RPMI7951 (cell line): Measurements from ENCODE around the gene VPS72. TPM values are rescaled to one million over a fixed set of nuclear protein-coding genes. Genes with fewer than 3 reads are reported as not detected.

Experiments
- DNase-seq: peaks from one replicate; pipeline ENCODE4 v3.0.0-alpha.2; 2012; ENCODE audit warnings: low read depth
- total RNA-seq: library from RNA; depleted of rRNA; stranded (reverse); fragments of >200 nt; shearing (Covaris generic); gene quantifications from 2 replicates; pipeline ENCODE4 v1.2.3, GENCODE V29; 2014

The VPS72 gene
- total RNA-seq, 1 experiment from 2014 or later = 63.8 TPM

DNA sequence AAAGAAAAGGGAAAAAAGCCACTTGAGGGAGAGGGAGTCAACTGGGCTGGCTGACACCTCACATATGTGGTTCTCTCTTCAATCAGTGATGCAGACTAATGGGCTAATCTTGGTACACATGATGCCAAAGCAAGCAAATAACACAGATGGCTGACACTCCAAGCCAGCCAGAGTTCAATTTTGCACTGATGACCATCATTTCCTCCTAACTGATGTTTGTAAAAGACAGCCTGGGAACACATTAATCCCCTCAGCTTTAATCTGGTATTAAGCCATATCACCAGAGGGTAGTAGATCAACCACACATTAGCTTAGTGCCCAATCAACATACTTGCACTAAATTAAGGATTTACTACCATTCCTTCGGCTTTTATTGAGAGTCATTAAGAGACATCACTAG lies 2.8 kb downstream of the VPS72 start:
- no peak for DNase-seq

DNA sequence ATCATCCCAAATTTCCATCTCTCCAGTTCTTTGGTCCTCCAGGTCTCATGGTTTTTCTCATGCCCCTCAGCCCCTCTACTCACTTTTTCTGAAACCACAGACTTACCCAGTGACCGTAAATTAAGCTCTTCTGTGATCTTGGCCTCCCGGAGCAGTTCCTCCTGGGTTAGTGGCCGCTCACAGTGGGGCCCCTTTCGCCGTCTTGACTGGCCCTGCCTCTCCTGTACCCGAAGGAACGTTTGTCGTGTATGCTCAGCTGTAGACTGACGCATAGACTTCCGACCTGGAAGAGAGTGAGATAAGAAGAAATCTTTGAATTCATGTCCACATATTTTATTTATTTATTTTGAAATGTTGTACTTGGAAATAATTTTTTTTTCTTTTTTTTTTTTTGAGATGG lies 5.8 kb downstream of the VPS72 start:
- DNase-seq = no peak

DNA sequence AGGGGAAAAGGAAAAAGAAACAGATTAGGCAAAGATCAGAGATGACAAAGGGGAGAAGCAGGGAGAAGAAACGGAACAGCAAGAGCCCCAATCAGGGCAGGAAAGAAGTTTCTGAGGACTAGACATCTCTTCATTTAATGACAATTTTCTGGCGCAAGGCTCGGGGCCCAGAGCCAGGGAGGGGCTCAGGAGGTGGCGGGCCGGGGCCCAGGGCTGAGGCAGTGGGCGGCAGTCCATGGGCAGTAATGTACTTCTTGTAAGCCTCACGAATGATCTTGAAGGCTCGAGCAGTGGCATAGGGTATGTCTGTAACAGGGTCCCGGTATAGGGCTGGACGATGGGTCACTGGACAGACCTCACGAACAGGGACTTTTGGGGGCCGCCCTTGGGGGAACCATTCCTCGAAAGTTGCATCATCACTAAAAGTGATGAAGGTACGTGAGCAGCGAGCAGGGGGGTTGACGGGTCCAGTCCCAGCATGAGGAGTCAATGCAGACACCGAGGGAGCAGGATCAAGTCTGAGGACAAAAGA lies 13.4 kb downstream of the VPS72 start:
- no peak for DNase-seq

DNA sequence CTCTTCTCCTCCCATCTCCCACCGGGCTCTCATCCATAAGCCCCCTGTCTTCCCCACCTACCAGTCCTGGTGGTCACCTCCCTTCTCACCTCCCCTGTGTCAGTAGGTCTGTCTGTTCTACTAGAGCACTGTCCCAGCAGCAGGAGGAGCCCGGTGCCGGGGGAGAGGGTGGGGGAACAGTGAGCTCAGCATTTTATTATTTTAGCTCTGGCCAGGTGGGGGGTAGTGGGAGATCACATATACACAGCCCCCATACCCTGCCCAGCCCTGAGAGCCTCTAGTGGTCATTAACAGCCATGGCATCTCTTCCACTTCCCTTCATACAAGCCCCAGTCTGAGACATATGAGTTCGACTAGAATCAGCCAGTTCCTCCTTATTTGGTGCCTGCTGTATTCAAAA lies 14.1 kb downstream of the VPS72 start, which contains the start of gene TMOD4:
TMOD4 (minus strand) TSS at position 119 of the 400 bp plus-strand sequence. CDS start 1,106 bp downstream, outside the sequence.
- DNase-seq = no peak

DNA sequence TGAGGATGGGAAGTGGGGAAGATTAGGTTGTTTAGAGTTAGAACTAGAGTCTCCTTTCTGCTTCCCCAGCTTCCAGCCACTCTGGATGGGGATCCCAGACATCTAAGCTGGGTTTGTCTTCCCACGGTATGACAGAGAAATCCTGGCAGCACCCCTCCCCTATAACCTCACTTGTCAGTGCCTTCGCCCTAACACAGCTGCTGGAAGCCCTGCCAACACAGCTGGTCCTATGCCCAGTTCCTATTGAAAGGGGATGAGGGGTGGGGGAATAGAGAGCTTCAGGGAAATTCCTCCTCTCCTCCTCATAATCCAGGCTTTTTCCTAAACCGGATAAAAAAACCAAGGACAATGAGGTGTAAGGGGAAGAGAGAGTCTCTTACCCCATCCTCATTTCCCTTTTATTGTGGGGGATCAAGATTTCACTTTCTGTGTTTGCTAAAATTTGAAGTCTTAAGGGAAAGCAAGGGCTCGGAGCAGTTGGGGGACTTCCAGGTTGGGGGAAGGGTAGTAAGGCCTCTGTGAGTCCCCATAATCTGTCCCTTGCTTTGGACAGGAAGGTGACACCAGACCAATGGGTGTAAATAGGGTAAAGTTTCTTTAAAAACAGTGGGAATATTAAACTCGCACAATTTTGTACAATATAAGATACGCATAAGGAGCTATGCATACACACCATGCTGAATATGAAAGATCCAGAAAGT lies 14.8 kb downstream of the VPS72 start:
- no peak for DNase-seq

DNA sequence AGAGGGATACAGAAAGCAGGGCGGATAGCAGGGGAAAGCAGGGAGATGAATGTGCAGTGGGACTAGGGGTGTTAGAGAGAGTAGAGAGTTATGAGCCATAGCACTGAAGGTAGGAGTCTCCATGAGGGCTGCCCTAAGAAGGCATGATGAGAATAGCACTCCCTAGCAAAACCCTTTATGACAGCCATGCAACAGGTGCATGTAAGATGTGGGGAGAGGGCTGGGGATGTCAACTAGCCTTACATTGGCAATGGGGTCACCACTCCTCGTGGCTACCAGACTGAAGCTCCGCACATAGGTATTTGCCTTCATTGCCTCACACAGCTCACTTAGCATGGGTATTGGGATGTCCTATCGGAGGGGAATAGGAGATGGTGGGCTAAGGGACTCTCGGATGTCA lies 18.8 kb downstream of the VPS72 start:
- DNase-seq = no peak

- DNase-seq = no peak
Measured at GRCh38 chr1:151167116-151167515, 22.9 kb downstream of the VPS72 start.

DNA sequence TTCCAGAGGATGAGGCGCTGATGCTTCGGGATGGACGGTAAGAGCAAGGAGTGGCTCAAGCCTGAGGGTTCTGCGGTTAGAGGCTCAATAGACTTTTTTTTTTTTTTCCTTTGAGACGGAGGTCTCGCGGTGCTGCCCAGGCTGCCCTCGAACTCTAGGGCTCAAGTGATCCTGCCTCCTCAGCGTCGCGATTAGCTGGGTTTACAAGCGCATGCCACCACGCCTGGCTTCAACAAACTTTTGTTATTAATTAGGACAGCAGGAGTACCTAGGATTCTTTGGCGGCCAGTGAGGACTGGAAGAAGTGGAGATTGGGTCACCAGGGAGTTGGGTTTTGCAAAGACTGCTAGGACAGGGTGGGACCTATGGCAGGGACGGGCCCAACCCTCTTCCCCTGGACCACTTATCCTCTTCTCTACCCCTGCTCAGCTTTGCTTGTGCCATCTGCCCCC lies 23.5 kb downstream of the VPS72 start:
- DNase-seq = peak; percentile 72

DNA sequence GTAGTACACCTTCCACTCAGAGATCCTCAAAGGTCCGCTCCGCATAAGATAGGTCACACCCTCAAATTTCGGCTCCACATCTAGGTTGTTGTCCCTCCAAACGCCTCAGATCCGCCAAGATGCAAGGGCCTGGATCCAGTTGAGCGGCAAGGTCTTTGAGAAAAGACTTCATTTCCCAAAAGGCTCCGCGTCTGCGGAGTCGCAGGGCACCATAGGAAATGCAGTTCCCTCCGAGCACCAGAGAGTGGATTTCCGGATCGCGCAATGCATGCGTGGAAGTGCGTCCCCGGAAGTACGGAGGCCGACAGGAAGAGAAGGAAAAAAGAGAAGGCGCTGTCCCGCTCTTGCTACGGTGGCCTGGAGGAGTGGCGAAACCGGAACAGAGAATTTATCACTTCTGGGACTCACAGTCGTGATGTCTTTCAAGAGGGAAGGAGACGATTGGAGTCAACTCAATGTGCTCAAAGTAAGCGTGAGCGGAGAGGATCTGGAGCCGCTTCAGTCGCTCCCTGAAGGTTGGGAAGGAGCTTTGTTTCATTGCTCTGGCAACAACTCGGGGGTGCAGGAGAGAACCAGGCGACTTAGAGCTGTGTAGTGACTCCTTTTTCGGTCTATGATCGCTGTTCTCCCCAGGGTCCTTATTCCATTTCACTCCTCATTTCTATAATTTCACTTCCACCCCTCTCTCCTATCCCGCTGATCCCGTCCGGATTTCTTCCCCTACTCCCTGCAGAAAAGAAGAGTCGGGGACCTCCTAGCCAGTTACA lies 24.1 kb downstream of the VPS72 start, which contains the start of the genes LYSMD1 and SCNM1:
LYSMD1 (minus strand) TSS at position 165 of the 767 bp plus-strand sequence. CDS start 644 bp downstream, outside the sequence.
SCNM1 (plus strand) TSS at position 407 of the 767 bp plus-strand sequence; CDS start at position 416, 9 bp downstream.
- peak; percentile 99 for DNase-seq

DNA sequence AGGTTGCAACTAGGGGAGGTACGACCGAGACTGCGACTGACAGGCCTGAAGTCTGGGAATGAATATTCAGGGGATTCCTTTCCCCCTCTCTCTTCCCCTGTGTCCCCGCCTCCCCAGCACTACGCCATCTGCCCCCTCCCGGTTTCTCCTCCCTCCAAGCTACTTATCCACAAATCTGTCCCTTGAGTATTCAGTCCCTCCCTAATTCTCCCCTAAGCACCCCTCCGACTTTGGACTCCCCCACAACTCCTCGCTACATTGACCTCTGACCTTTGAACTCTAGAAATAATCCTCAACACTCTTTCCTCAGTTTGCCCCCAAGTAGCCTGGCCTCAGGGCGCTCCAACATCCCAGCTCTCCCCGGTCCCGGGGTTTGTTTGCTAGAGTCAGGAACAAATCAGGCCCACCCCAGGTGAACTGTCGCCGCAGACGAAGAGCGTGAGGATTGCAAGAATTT lies 24.7 kb downstream of the VPS72 start:
- peak; percentile 57 for DNase-seq

DNA sequence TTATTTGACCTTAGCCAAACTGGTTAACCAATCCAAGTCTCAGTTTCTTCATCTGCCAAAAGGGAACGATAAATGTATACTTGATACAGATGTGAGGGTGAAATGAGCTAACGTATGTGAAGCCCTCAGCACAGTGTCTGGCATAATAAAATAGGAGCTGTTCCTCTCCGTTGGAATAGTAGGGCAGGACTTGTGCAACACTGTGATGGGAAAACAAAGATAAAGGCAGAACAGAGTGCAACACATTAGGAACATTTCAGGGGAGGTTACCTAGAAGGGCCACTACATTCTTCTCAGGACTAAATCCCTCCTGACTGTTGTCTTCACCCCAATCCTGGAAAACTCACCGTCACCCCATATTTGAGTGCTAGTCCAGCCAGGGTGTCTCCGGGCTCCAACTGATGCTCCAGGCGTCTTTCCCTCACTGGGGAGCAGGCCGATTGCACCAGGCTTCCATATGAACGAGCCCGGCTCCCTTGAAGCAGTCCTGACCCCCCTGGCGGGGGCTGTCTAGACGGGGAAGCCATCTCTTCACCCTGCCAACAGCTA lies 25.2 kb downstream of the VPS72 start:
- DNase-seq = no peak

GRCh38 chr1:151159373-151159772 lies 30.6 kb downstream of the VPS72 start:
- no peak for DNase-seq

DNA sequence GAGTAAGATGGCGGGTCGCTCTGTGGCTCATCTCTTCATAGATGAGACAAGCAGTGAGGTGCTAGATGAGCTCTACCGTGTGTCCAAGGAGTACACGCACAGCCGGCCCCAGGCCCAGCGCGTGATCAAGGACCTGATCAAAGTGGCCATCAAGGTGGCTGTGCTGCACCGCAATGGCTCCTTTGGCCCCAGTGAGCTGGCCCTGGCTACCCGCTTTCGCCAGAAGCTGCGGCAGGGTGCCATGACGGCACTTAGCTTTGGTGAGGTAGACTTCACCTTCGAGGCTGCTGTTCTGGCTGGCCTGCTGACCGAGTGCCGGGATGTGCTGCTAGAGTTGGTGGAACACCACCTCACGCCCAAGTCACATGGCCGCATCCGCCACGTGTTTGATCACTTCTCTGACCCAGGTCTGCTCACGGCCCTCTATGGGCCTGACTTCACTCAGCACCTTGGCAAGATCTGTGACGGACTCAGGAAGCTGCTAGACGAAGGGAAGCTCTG lies 31.2 kb downstream of the VPS72 start:
- no peak for DNase-seq

GRCh38 chr1:151158326-151158725 lies 31.7 kb downstream of the VPS72 start:
- no peak for DNase-seq

- no peak for DNase-seq
Measured at GRCh38 chr1:151157067-151157531, 32.9 kb downstream of the VPS72 start.

- no peak for DNase-seq
Measured at GRCh38 chr1:151156515-151156819, 33.5 kb downstream of the VPS72 start, which contains the start of gene TNFAIP8L2. TSS of gene TNFAIP8L2 (plus strand) at chr1:151156649. CDS start at chr1:151158698, 2,049 bp downstream.

DNA sequence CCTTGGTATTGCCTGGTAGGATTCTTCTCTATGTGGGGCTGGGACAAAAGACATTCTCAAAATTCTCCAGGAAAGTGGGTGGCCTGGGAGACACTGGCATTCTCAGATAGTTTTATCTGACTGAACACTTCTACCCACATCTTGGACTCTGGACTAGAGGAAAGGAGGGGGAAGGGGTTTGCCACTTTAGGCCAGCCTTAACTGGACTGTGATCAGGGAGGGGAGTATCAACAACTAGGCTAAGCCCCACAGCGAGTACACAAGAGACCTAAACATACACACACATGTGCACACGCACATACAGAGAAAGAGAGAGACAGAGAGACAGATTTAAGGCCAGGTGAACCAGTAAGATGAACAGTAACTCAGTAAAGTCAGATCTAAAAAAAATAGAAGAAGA lies 42.3 kb downstream of the VPS72 start:
- DNase-seq = no peak

- DNase-seq = no peak
Measured at GRCh38 chr1:151147132-151147503, 42.9 kb downstream of the VPS72 start.

- peak; percentile 89 for DNase-seq
Measured at GRCh38 chr1:151146412-151147131, 43.4 kb downstream of the VPS72 start, which contains the start of gene SEMA6C. TSS of gene SEMA6C (minus strand) at chr1:151146631. CDS start at chr1:151142621, 4,010 bp downstream.

DNA sequence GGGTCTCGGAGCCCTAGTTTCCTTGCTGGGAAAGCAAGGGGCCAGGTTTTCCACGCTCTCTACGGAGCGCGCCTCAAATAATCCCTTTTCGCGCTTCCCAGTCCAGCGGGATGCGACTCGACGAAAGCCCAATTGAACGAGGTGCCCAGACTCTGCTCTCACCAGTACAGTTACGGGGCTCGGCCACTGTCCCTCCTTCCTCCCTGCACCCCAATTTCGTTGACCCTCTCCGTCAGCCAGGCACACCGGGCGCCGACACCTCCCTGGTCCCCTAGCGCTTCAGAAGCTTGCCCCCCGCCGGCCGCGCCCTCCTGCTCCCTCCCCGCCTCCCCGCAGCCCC lies 44.0 kb downstream of the VPS72 start:
- no peak for DNase-seq
